A673 (cell line): Measurements from ENCODE around the gene TMEM131L. TPM values are rescaled to one million over a fixed set of nuclear protein-coding genes. Genes with fewer than 3 reads are reported as not detected.
A peak's percentile ranks its signal among the peaks of the same experiment; 100 is the strongest.

Experiments used
- BruUV-seq: library from RNA; stranded (reverse); fragments of 400-500 nt; replicated peaks from 2 replicates; lab custom pipeline; 2021; lab: Mats Ljungman, UMichigan
- CTCF ChIA-PET: fragments of 300-600 bp; sonication (Branson Sonifier 250); formaldehyde crosslinking; loops from one replicate; lab custom pipeline; 2022; ENCODE audit warnings: antibody characterized with exemption; lab: Charles Lee
- POLR2A ChIA-PET: fragments of 300-600 bp; sonication (Branson Sonifier 250); formaldehyde crosslinking; loops from one replicate; lab custom pipeline; 2022; ENCODE audit warnings: antibody characterized with exemption; ENCODE audit not compliant: low non-redundant PET; lab: Charles Lee
- DNase-seq: peaks from one replicate; pipeline ENCODE4 v3.0.0-alpha.2; 2015; ENCODE audit warnings: low spot score
- H3K27ac ChIP-seq: fragments of 200-600 bp; sonication (generic); 2 replicates; pipeline ENCODE4 v1.5.1; 2016; ENCODE audit warnings: mixed run types, low read depth, mild to moderate bottlenecking, mixed read lengths, antibody characterized with exemption, low read length; ENCODE audit not compliant: poor library complexity, severe bottlenecking
- H3K27me3 ChIP-seq: fragments of 200-600 bp; sonication (generic); replicated peaks from 2 replicates; pipeline ENCODE4 v1.6.1; 2017; ENCODE audit warnings: mixed run types, low read depth, mild to moderate bottlenecking, mixed read lengths, antibody characterized with exemption, low read length; ENCODE audit not compliant: insufficient read depth, poor library complexity
- H3K36me3 ChIP-seq: fragments of 200-600 bp; sonication (generic); 2 replicates; pipeline ENCODE4 v1.6.1; 2016; ENCODE audit warnings: mixed run types, mild to moderate bottlenecking, mixed read lengths, antibody characterized with exemption, low read length; ENCODE audit not compliant: insufficient read depth, poor library complexity, severe bottlenecking
- H3K4me1 ChIP-seq: fragments of 200-600 bp; sonication (generic); 2 replicates; pipeline ENCODE4 v1.6.1; 2017; ENCODE audit warnings: mixed run types, mild to moderate bottlenecking, mixed read lengths, antibody characterized with exemption, low read length; ENCODE audit not compliant: insufficient read depth, poor library complexity, severe bottlenecking
- H3K4me3 ChIP-seq: fragments of 200-600 bp; sonication (generic); 2 replicates; pipeline ENCODE4 v1.5.1; 2016; ENCODE audit warnings: low read depth, mixed run types, mild to moderate bottlenecking, mixed read lengths, low read length; ENCODE audit not compliant: poor library complexity, severe bottlenecking
- H3K9me3 ChIP-seq: fragments of 200-600 bp; sonication (generic); 2 replicates; pipeline ENCODE4 v1.6.1; 2016; ENCODE audit warnings: mixed run types, low read depth, mild to moderate bottlenecking, mixed read lengths, antibody characterized with exemption, low read length; ENCODE audit not compliant: poor library complexity, severe bottlenecking
- EZH2 ChIP-seq: fragments of 200-600 bp; sonication (generic); IDR thresholded peaks from 2 replicates; pipeline ENCODE4 v1.6.1; 2017; ENCODE audit warnings: borderline replicate concordance, low read depth, mild to moderate bottlenecking, mixed read lengths, antibody characterized with exemption, low read length; ENCODE audit not compliant: poor library complexity, severe bottlenecking
- intact Hi-C: fragments of 100-400 bp; cut with micrococcal nuclease; formaldehyde crosslinking; loops from one replicate; pipeline ENCODE4 v1.10.0; 2022; ENCODE audit not compliant: unreplicated experiment
- total RNA-seq: library from RNA; stranded (reverse); gene quantifications from 2 replicates; pipeline ENCODE4 v1.2.3, GENCODE V29; 2021
- TF ChIP-seq, protein P1 (sequence below): fragments of 300-800, 200-600 bp; sonication (generic); conservative IDR thresholded peaks from 2 replicates; pipeline ENCODE4 v1.5.1; 2017; ENCODE audit warnings: low read depth, mild to moderate bottlenecking, antibody characterized with exemption, low read length, moderate library complexity, mixed read lengths

TMEM131L gene
- total RNA-seq, 1 experiment from 2014 or later, result 18.4 TPM

DNA sequence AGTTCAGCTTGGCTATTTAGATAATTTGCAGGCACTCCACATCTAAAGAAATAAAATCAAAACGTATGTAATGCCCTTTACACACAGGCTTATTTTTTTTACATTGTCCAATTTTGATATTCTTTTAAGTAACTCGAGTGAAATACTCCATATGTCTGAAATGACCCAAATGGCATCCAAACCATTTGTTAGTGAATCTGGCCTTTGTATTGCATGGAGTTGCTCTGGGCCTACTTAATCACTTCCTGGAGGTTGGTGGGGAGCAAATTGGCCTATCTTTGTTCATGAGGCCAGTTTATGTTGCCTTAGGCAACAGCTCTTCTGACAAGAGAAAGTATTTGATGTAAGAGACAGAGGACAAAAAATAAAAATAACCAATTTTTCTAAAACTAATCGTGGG lies 47.6 kb upstream of the TMEM131L start:
- BruUV-seq, result no TSS peak
- POLR2A ChIA-PET, result no interaction called here
- CTCF ChIA-PET, result no interaction called here

DNA sequence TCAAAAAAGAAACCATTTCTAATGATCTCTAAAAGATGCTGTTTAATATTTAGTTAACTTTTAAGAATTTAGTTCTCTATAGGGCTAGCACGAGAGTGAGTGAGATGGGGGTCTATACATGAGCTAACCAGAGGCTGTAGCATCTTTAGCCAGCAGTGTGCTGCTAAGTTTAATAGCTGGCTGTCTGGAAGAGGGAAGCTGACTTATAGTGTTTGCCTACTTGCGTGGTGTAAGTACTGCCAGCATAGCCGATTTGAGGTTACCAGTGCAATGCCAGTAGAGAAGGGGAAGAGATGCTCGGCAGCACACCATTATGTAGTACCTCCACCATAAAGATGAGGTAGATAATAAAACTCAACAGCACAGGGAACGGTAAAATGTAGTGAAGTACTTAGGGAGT lies 47.1 kb upstream of the TMEM131L start:
- no peak for TF ChIP-seq EZH2
- TF ChIP-seq, protein P1, sequence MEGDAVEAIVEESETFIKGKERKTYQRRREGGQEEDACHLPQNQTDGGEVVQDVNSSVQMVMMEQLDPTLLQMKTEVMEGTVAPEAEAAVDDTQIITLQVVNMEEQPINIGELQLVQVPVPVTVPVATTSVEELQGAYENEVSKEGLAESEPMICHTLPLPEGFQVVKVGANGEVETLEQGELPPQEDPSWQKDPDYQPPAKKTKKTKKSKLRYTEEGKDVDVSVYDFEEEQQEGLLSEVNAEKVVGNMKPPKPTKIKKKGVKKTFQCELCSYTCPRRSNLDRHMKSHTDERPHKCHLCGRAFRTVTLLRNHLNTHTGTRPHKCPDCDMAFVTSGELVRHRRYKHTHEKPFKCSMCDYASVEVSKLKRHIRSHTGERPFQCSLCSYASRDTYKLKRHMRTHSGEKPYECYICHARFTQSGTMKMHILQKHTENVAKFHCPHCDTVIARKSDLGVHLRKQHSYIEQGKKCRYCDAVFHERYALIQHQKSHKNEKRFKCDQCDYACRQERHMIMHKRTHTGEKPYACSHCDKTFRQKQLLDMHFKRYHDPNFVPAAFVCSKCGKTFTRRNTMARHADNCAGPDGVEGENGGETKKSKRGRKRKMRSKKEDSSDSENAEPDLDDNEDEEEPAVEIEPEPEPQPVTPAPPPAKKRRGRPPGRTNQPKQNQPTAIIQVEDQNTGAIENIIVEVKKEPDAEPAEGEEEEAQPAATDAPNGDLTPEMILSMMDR, result no peak
- Histone ChIP-seq H3K4me1 (peaks cover 4% of the 10 kb centered on the region), H3K36me3 (no peaks in the 10 kb centered on the region), H3K4me3 (no peak overlapping the region), H3K27ac (no peak overlapping the region), H3K9me3 (no peaks in the 10 kb centered on the region), H3K27me3 (no peaks in the 10 kb centered on the region)
- BruUV-seq, result no TSS peak
- ChIA-PET CTCF (no interaction called here), POLR2A (no interaction called here)
- intact Hi-C loops, result loop anchor here (5.0 kb wide), 1 partner anchor 72 kb away; no protein-coding TSS in a partner anchor
- no peak for DNase-seq

More for the DNA sequence above, 47.6 kb upstream of the TMEM131L start:
- H3K27me3 ChIP-seq, result no peaks in the 10 kb centered on the region
- intact Hi-C loops, result loop anchor here (5.0 kb wide), 1 partner anchor 71 kb away; no protein-coding TSS in a partner anchor
- TF ChIP-seq, protein P1, result no peak
- TF ChIP-seq EZH2, result no peak
- peaks cover 8% of the 10 kb centered on the region for H3K4me1 ChIP-seq
- peak overlapping the region; percentile 14 for H3K27ac ChIP-seq
- no peak overlapping the region for H3K4me3 ChIP-seq
- peak; percentile 52 for DNase-seq
- no peaks in the 10 kb centered on the region for H3K36me3 ChIP-seq
- H3K9me3 ChIP-seq, result no peaks in the 10 kb centered on the region

DNA sequence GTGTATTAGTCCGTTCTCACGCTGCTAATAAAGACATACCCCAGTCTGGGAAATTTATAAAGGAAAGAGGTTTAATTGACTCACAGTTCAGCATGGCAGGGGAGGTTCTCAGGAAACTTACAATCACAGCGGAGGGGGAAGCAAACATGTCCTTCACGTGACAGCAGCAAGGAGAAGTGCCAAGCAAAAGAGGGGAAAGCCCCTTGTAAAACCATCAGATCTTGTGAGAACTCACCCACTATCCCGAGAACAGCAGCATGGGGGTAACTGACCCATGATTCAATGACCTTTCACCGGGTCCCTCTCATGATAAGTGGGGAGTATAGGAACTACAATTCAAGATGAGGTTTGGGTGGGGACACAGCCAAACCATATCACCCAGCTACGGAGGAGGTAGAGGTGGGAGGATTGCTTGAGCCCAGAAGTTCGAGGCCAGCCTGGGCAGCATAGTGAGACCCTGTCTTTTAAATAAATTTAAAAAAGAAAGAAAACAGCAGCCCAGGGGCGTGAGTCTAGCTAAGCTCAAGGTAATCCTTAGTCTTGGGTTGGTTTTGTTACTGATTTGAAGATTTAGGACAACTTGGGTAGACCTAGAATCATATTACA lies 46.4 kb upstream of the TMEM131L start:
- intact Hi-C loops, result loop anchor here (5.0 to 10.0 kb wide), 2 partner anchors 72 to 275 kb away; no protein-coding TSS in a partner anchor
- no peaks in the 10 kb centered on the region for H3K36me3 ChIP-seq
- no TSS peak for BruUV-seq
- no peak for TF ChIP-seq EZH2
- TF ChIP-seq, protein P1, result no peak
- POLR2A ChIA-PET, result interaction anchor here (0.6 kb wide), 1 partner anchor 277 kb away, joined by 3 read pairs; no protein-coding TSS in a partner anchor
- DNase-seq, result no peak
- H3K27ac ChIP-seq, result no peak overlapping the region
- H3K27me3 ChIP-seq, result no peaks in the 10 kb centered on the region
- H3K4me3 ChIP-seq, result no peak overlapping the region
- no peaks in the 10 kb centered on the region for H3K9me3 ChIP-seq
- CTCF ChIA-PET, result no interaction called here
- H3K4me1 ChIP-seq, result peaks cover 4% of the 10 kb centered on the region
